ENCODE results near the gene ECHS1.

ECHS1 gene

GRCh38 chr10:133405844-133406527, 32.8 kb upstream of the ECHS1 start:
- Histone ChIP-seq H3K27ac (ENCODE audit: low read depth, low read length) (no peak overlapping the region), H3K4me1 (ENCODE audit: control insufficient read depth, insufficient read depth, low read length) (no peaks in the 10 kb centered on the region), H3K9ac (ENCODE audit: low read length) (no peak overlapping the region), H3K4me3 (ENCODE audit: low read length) (no peak overlapping the region), H3K36me3 (ENCODE audit: control insufficient read depth, insufficient read depth, low read length) (peaks cover 20% of the 10 kb centered on the region), H3K27me3 (ENCODE audit: control insufficient read depth, insufficient read depth, low read length) (no peaks in the 10 kb centered on the region)

GRCh38 chr10:133405272-133405671, 32.1 kb upstream of the ECHS1 start:
- Histone ChIP-seq H3K9ac (ENCODE audit: low read length) (no peak overlapping the region), H3K4me3 (ENCODE audit: low read length) (no peak overlapping the region), H3K4me1 (ENCODE audit: control insufficient read depth, insufficient read depth, low read length) (no peaks in the 10 kb centered on the region), H3K27ac (ENCODE audit: low read depth, low read length) (no peak overlapping the region), H3K36me3 (ENCODE audit: control insufficient read depth, insufficient read depth, low read length) (peaks cover 18% of the 10 kb centered on the region), H3K27me3 (ENCODE audit: control insufficient read depth, insufficient read depth, low read length) (no peaks in the 10 kb centered on the region)

- Histone ChIP-seq H3K36me3 (ENCODE audit: control insufficient read depth, insufficient read depth, low read length) (peaks cover 16% of the 10 kb centered on the region), H3K4me1 (ENCODE audit: control insufficient read depth, insufficient read depth, low read length) (no peaks in the 10 kb centered on the region), H3K9ac (ENCODE audit: low read length) (no peak overlapping the region)
These were observed 30.6 kb upstream of the ECHS1 start for GRCh38 chr10:133403784-133404183.

GRCh38 chr10:133403359-133403758, 30.2 kb upstream of the ECHS1 start:
- Histone ChIP-seq H3K27ac (ENCODE audit: low read depth, low read length) (no peak overlapping the region), H3K4me1 (ENCODE audit: control insufficient read depth, insufficient read depth, low read length) (no peaks in the 10 kb centered on the region), H3K36me3 (ENCODE audit: control insufficient read depth, insufficient read depth, low read length) (peaks cover 16% of the 10 kb centered on the region), H3K27me3 (ENCODE audit: control insufficient read depth, insufficient read depth, low read length) (no peaks in the 10 kb centered on the region), H3K9ac (ENCODE audit: low read length) (no peak overlapping the region), H3K4me3 (ENCODE audit: low read length) (no peak overlapping the region)

More at GRCh38 chr10:133403784-133404183, 30.6 kb upstream of the ECHS1 start:
- H3K27ac ChIP-seq (ENCODE audit: low read depth, low read length): no peak overlapping the region
- no peaks in the 10 kb centered on the region for H3K27me3 ChIP-seq (ENCODE audit: control insufficient read depth, insufficient read depth, low read length)
- H3K4me3 ChIP-seq (ENCODE audit: low read length): no peak overlapping the region

GRCh38 chr10:133401981-133402725, 29.0 kb upstream of the ECHS1 start:
- no peak overlapping the region for H3K9ac ChIP-seq (ENCODE audit: low read length)
- no peaks in the 10 kb centered on the region for H3K27me3 ChIP-seq (ENCODE audit: control insufficient read depth, insufficient read depth, low read length)
- H3K4me3 ChIP-seq (ENCODE audit: low read length): no peak overlapping the region
- no peaks in the 10 kb centered on the region for H3K4me1 ChIP-seq (ENCODE audit: control insufficient read depth, insufficient read depth, low read length)
- peaks cover 13% of the 10 kb centered on the region for H3K36me3 ChIP-seq (ENCODE audit: control insufficient read depth, insufficient read depth, low read length)
- no peak overlapping the region for H3K27ac ChIP-seq (ENCODE audit: low read depth, low read length)

GRCh38 chr10:133401500-133401899, 28.3 kb upstream of the ECHS1 start:
- Histone ChIP-seq H3K9ac (ENCODE audit: low read length) (no peak overlapping the region), H3K36me3 (ENCODE audit: control insufficient read depth, insufficient read depth, low read length) (peaks cover 13% of the 10 kb centered on the region), H3K4me1 (ENCODE audit: control insufficient read depth, insufficient read depth, low read length) (no peaks in the 10 kb centered on the region), H3K4me3 (ENCODE audit: low read length) (no peak overlapping the region), H3K27me3 (ENCODE audit: control insufficient read depth, insufficient read depth, low read length) (no peaks in the 10 kb centered on the region), H3K27ac (ENCODE audit: low read depth, low read length) (no peak overlapping the region)

GRCh38 chr10:133400624-133401424, 27.7 kb upstream of the ECHS1 start:
- H3K4me1 ChIP-seq (ENCODE audit: control insufficient read depth, insufficient read depth, low read length): no peaks in the 10 kb centered on the region
- no peak overlapping the region for H3K9ac ChIP-seq (ENCODE audit: low read length)
- peaks cover 17% of the 10 kb centered on the region for H3K36me3 ChIP-seq (ENCODE audit: control insufficient read depth, insufficient read depth, low read length)
- no peak overlapping the region for H3K27ac ChIP-seq (ENCODE audit: low read depth, low read length)
- no peaks in the 10 kb centered on the region for H3K27me3 ChIP-seq (ENCODE audit: control insufficient read depth, insufficient read depth, low read length)
- no peak overlapping the region for H3K4me3 ChIP-seq (ENCODE audit: low read length)

- H3K27me3 ChIP-seq (ENCODE audit: control insufficient read depth, insufficient read depth, low read length): no peaks in the 10 kb centered on the region
- no peak overlapping the region for H3K4me3 ChIP-seq (ENCODE audit: low read length)
- peaks cover 17% of the 10 kb centered on the region for H3K36me3 ChIP-seq (ENCODE audit: control insufficient read depth, insufficient read depth, low read length)
- peaks cover 2% of the 10 kb centered on the region for H3K4me1 ChIP-seq (ENCODE audit: control insufficient read depth, insufficient read depth, low read length)
- no peak overlapping the region for H3K27ac ChIP-seq (ENCODE audit: low read depth, low read length)
- no peak overlapping the region for H3K9ac ChIP-seq (ENCODE audit: low read length)
These were observed 26.0 kb upstream of the ECHS1 start for GRCh38 chr10:133399123-133399601.

- Histone ChIP-seq H3K36me3 (ENCODE audit: control insufficient read depth, insufficient read depth, low read length) (peaks cover 17% of the 10 kb centered on the region), H3K4me1 (ENCODE audit: control insufficient read depth, insufficient read depth, low read length) (peaks cover 2% of the 10 kb centered on the region), H3K27me3 (ENCODE audit: control insufficient read depth, insufficient read depth, low read length) (no peaks in the 10 kb centered on the region), H3K9ac (ENCODE audit: low read length) (no peak overlapping the region), H3K27ac (ENCODE audit: low read depth, low read length) (no peak overlapping the region), H3K4me3 (ENCODE audit: low read length) (no peak overlapping the region)
These were observed 24.8 kb upstream of the ECHS1 start for GRCh38 chr10:133397938-133398337.

- H3K9ac ChIP-seq (ENCODE audit: low read length): no peak overlapping the region
- peaks cover 10% of the 10 kb centered on the region for H3K36me3 ChIP-seq (ENCODE audit: control insufficient read depth, insufficient read depth, low read length)
- no peak overlapping the region for H3K27ac ChIP-seq (ENCODE audit: low read depth, low read length)
- H3K4me1 ChIP-seq (ENCODE audit: control insufficient read depth, insufficient read depth, low read length): peaks cover 2% of the 10 kb centered on the region
- no peaks in the 10 kb centered on the region for H3K27me3 ChIP-seq (ENCODE audit: control insufficient read depth, insufficient read depth, low read length)
- H3K4me3 ChIP-seq (ENCODE audit: low read length): no peak overlapping the region
These were observed 23.0 kb upstream of the ECHS1 start for GRCh38 chr10:133396035-133396624.

- Histone ChIP-seq H3K27me3 (ENCODE audit: control insufficient read depth, insufficient read depth, low read length) (no peaks in the 10 kb centered on the region), H3K27ac (ENCODE audit: low read depth, low read length) (peak overlapping the region; percentile 11), H3K4me1 (ENCODE audit: control insufficient read depth, insufficient read depth, low read length) (peaks cover 2% of the 10 kb centered on the region), H3K4me3 (ENCODE audit: low read length) (peak overlapping the region; percentile 86), H3K36me3 (ENCODE audit: control insufficient read depth, insufficient read depth, low read length) (peaks cover 10% of the 10 kb centered on the region), H3K9ac (ENCODE audit: low read length) (peak overlapping the region; percentile 51)
These were observed 21.7 kb upstream of the ECHS1 start for GRCh38 chr10:133394801-133395221.
